ENCODE data around the gene CLEC11A. TPM values are rescaled to one million over a fixed set of nuclear protein-coding genes. Genes with fewer than 3 reads are reported as not detected.
"Not testable (repeated sequence)": the region's sequence is repeated elsewhere in the genome, so short reads cannot be mapped to it uniquely, and the experiment has no call there.

The CLEC11A gene
- total RNA-seq, 1 experiment from 2014 or later: 7.1 TPM

GRCh38 chr19:50724522-50725217 lies 1.5 kb downstream of the CLEC11A start:
- Histone ChIP-seq H3K36me3 (replicated peaks; ENCODE audit: control insufficient read depth, insufficient read depth, low read length) (no peaks in the 10 kb centered on the region), H3K27me3 (ENCODE audit: control insufficient read depth, insufficient read depth, low read length) (peaks cover 46% of the 10 kb centered on the region), H3K4me3 (ENCODE audit: insufficient read depth, low read depth, low read length) (peak overlapping the region; percentile 79)
- DNase-seq: peak; percentile 100

- Histone ChIP-seq H3K36me3 (replicated peaks; ENCODE audit: control insufficient read depth, insufficient read depth, low read length) (no peaks in the 10 kb centered on the region), H3K27me3 (ENCODE audit: control insufficient read depth, insufficient read depth, low read length) (peaks cover 43% of the 10 kb centered on the region), H3K4me3 (ENCODE audit: insufficient read depth, low read depth, low read length) (peak overlapping the region; percentile 79)
- DNase-seq: no peak
These were observed 2.2 kb downstream of the CLEC11A start for GRCh38 chr19:50725218-50725910.

GRCh38 chr19:50725911-50726230 lies 2.7 kb downstream of the CLEC11A start:
- Histone ChIP-seq H3K27me3 (ENCODE audit: control insufficient read depth, insufficient read depth, low read length) (peaks cover 38% of the 10 kb centered on the region), H3K36me3 (replicated peaks; ENCODE audit: control insufficient read depth, insufficient read depth, low read length) (no peaks in the 10 kb centered on the region), H3K4me3 (ENCODE audit: insufficient read depth, low read depth, low read length) (peak overlapping the region; percentile 79)
- no peak for DNase-seq

GRCh38 chr19:50728084-50728737 lies 5.0 kb downstream of the CLEC11A start:
- Histone ChIP-seq H3K36me3 (replicated peaks; ENCODE audit: control insufficient read depth, insufficient read depth, low read length) (no peaks in the 10 kb centered on the region), H3K4me3 (ENCODE audit: insufficient read depth, low read depth, low read length) (peak overlapping the region; percentile 30), H3K27me3 (ENCODE audit: control insufficient read depth, insufficient read depth, low read length) (peaks cover 15% of the 10 kb centered on the region)
- DNase-seq: peak; percentile 97

GRCh38 chr19:50729894-50730293 lies 6.7 kb downstream of the CLEC11A start:
- no peak for DNase-seq
- H3K36me3 ChIP-seq (replicated peaks; ENCODE audit: control insufficient read depth, insufficient read depth, low read length): no peaks in the 10 kb centered on the region

GRCh38 chr19:50735869-50736268 lies 12.7 kb downstream of the CLEC11A start:
- DNase-seq: peak; percentile 8
- H3K27me3 ChIP-seq (ENCODE audit: control insufficient read depth, insufficient read depth, low read length): no peaks in the 10 kb centered on the region; the same call in 1 of the 2 replicates
- H3K4me3 ChIP-seq (ENCODE audit: insufficient read depth, low read depth, low read length): no peak overlapping the region
- no peaks in the 10 kb centered on the region for H3K36me3 ChIP-seq (replicated peaks; ENCODE audit: control insufficient read depth, insufficient read depth, low read length)

More at GRCh38 chr19:50729894-50730293, 6.7 kb downstream of the CLEC11A start:
- Histone ChIP-seq H3K27me3 (ENCODE audit: control insufficient read depth, insufficient read depth, low read length) (peaks cover 4% of the 10 kb centered on the region; the same call in 1 of the 2 replicates), H3K4me3 (ENCODE audit: insufficient read depth, low read depth, low read length) (no peak overlapping the region)

GRCh38 chr19:50736338-50736737 lies 13.2 kb downstream of the CLEC11A start:
- no peak for DNase-seq
- H3K4me3 ChIP-seq (ENCODE audit: insufficient read depth, low read depth, low read length): no peak overlapping the region
- no peaks in the 10 kb centered on the region; the same call in 1 of the 2 replicates for H3K27me3 ChIP-seq (ENCODE audit: control insufficient read depth, insufficient read depth, low read length)
- H3K36me3 ChIP-seq (replicated peaks; ENCODE audit: control insufficient read depth, insufficient read depth, low read length): no peaks in the 10 kb centered on the region

GRCh38 chr19:50739132-50739913 lies 16.2 kb downstream of the CLEC11A start:
- no peak for DNase-seq
- H3K4me3 ChIP-seq (ENCODE audit: insufficient read depth, low read depth, low read length): no peak overlapping the region
- no peaks in the 10 kb centered on the region; the same call in 1 of the 2 replicates for H3K27me3 ChIP-seq (ENCODE audit: control insufficient read depth, insufficient read depth, low read length)
- no peaks in the 10 kb centered on the region for H3K36me3 ChIP-seq (replicated peaks; ENCODE audit: control insufficient read depth, insufficient read depth, low read length)

GRCh38 chr19:50739914-50740426 lies 16.8 kb downstream of the CLEC11A start:
- no peaks in the 10 kb centered on the region for H3K36me3 ChIP-seq (replicated peaks; ENCODE audit: control insufficient read depth, insufficient read depth, low read length)
- no peak overlapping the region for H3K4me3 ChIP-seq (ENCODE audit: insufficient read depth, low read depth, low read length)
- DNase-seq: peak; percentile 73
- H3K27me3 ChIP-seq (ENCODE audit: control insufficient read depth, insufficient read depth, low read length): no peaks in the 10 kb centered on the region; the same call in 1 of the 2 replicates

GRCh38 chr19:50741179-50741933 lies 18.2 kb downstream of the CLEC11A start:
- no peak for DNase-seq
- no peaks in the 10 kb centered on the region; the same call in 1 of the 2 replicates for H3K27me3 ChIP-seq (ENCODE audit: control insufficient read depth, insufficient read depth, low read length)
- no peaks in the 10 kb centered on the region for H3K36me3 ChIP-seq (replicated peaks; ENCODE audit: control insufficient read depth, insufficient read depth, low read length)
- no peak overlapping the region for H3K4me3 ChIP-seq (ENCODE audit: insufficient read depth, low read depth, low read length)

GRCh38 chr19:50743537-50743936 lies 20.4 kb downstream of the CLEC11A start:
- Histone ChIP-seq H3K36me3 (replicated peaks; ENCODE audit: control insufficient read depth, insufficient read depth, low read length) (no peaks in the 10 kb centered on the region), H3K4me3 (ENCODE audit: insufficient read depth, low read depth, low read length) (no peak overlapping the region), H3K27me3 (ENCODE audit: control insufficient read depth, insufficient read depth, low read length) (no peaks in the 10 kb centered on the region; the same call in 1 of the 2 replicates)
- DNase-seq: no peak

GRCh38 chr19:50745221-50745620 lies 22.1 kb downstream of the CLEC11A start:
- Histone ChIP-seq H3K36me3 (replicated peaks; ENCODE audit: control insufficient read depth, insufficient read depth, low read length) (no peaks in the 10 kb centered on the region), H3K27me3 (ENCODE audit: control insufficient read depth, insufficient read depth, low read length) (no peaks in the 10 kb centered on the region), H3K4me3 (ENCODE audit: insufficient read depth, low read depth, low read length) (no peak overlapping the region)
- DNase-seq: no peak

- not testable (repeated sequence) for H3K27me3 ChIP-seq (ENCODE audit: control insufficient read depth, insufficient read depth, low read length); H3K4me3 ChIP-seq (ENCODE audit: insufficient read depth, low read depth, low read length); H3K36me3 ChIP-seq (replicated peaks; ENCODE audit: control insufficient read depth, insufficient read depth, low read length); DNase-seq
These were observed 24.0 kb downstream of the CLEC11A start for GRCh38 chr19:50747141-50747540.
